H1 (cell line): ENCODE measurements around the gene HLA-DRB1. TPM values are rescaled to one million over a fixed set of nuclear protein-coding genes. Genes with fewer than 3 reads are reported as not detected.

Experiments
- CTCF ChIA-PET: fragments of 300-600 bp; sonication (Branson Sonifier 250); formaldehyde crosslinking; loops from one replicate; lab custom pipeline; 2021; ENCODE audit not compliant: partially characterized antibody; lab: Charles Lee
- POLR2A ChIA-PET: fragments of 300-600 bp; sonication (Branson Sonifier 250); formaldehyde crosslinking; loops from one replicate; lab custom pipeline; 2021; ENCODE audit warnings: inconsistent platforms; ENCODE audit not compliant: partially characterized antibody; lab: Charles Lee
- DNase-seq, 2 experiments: peaks; one replicate each; pipeline versions ENCODE4 v3.0.0 to v3.0.0-alpha.2; 2010 to 2022; ENCODE audit warnings: low spot score in 2 of 2, low read depth in 1 of 2, mixed read lengths in 1 of 2
- FAIRE-seq: peaks from 2 replicates; lab custom pipeline; 2011; peaks lifted over from hg19 to GRCh38; lab: Jason Lieb, UNC
- H2AFZ ChIP-seq: 2 replicates; pipeline ENCODE4 v1.8.1; 2012; ENCODE audit warnings: low read length, inconsistent platforms
- H2AK5ac ChIP-seq: 2 replicates; pipeline ENCODE4 v1.6.1; 2013; ENCODE audit warnings: low read depth, low read length
- H2BK120ac ChIP-seq: replicated peaks from 2 replicates; pipeline ENCODE3; 2013; ENCODE audit warnings: low read depth, low read length, inconsistent platforms
- H2BK12ac ChIP-seq: 2 replicates; pipeline ENCODE4 v1.6.1; 2013; ENCODE audit warnings: low read depth, low read length
- H2BK15ac ChIP-seq: 2 replicates; pipeline ENCODE4 v1.6.1; 2013; ENCODE audit warnings: low read length
- H2BK20ac ChIP-seq: 2 replicates; pipeline ENCODE4 v1.6.1; 2013; ENCODE audit warnings: low read length
- H2BK5ac ChIP-seq: 2 replicates; pipeline ENCODE4 v1.6.1; 2013; ENCODE audit warnings: low read depth, low read length
- H3K14ac ChIP-seq: 2 replicates; pipeline ENCODE4 v1.6.1; 2013; ENCODE audit warnings: inconsistent platforms; ENCODE audit not compliant: insufficient read length
- H3K18ac ChIP-seq: 2 replicates; pipeline ENCODE4 v1.6.1; 2013; ENCODE audit warnings: low read length; ENCODE audit errors: extremely low read depth
- H3K23ac ChIP-seq: 2 replicates; pipeline ENCODE4 v1.6.1; 2013; ENCODE audit warnings: inconsistent platforms; ENCODE audit not compliant: insufficient read length
- H3K23me2 ChIP-seq: 2 replicates; pipeline ENCODE4 v1.6.1; 2013; ENCODE audit warnings: low read depth, low read length
- H3K27ac ChIP-seq: 2 replicates; pipeline ENCODE4 v1.6.1; 2011; ENCODE audit warnings: low read depth, low read length, inconsistent platforms
- H3K27me3 ChIP-seq, 4 experiments: replicated peaks in 1 of 4; 1 replicate in 1 of 4; 2 replicates in 3 of 4; pipeline versions ENCODE4 v1.6.1 to v1.8.1; 2011 to 2013; ENCODE audit warnings: low read length in 3 of 4, mild to moderate bottlenecking in 3 of 4, inconsistent platforms in 2 of 4, mixed read lengths in 2 of 4, moderate library complexity in 1 of 4; ENCODE audit not compliant: control insufficient read depth in 3 of 4, insufficient read depth in 3 of 4; ENCODE audit errors: extremely low read depth in 1 of 4
- H3K36me3 ChIP-seq, 4 experiments: 2 replicates each; pipeline versions ENCODE4 v1.6.1 to v1.8.1; 2011 to 2013; ENCODE audit warnings: mild to moderate bottlenecking in 4 of 4, low read length in 3 of 4, moderate library complexity in 2 of 4, control low read depth in 1 of 4, inconsistent platforms in 1 of 4; ENCODE audit not compliant: insufficient read depth in 4 of 4, control insufficient read depth in 2 of 4
- H3K4ac ChIP-seq: replicated peaks from 2 replicates; pipeline ENCODE3; 2013; ENCODE audit warnings: low read length, low read depth, mixed read lengths, inconsistent platforms; ENCODE audit not compliant: insufficient read length
- H3K4me1 ChIP-seq, 4 experiments: replicated peaks in 1 of 4; 1 replicate in 1 of 4; 2 replicates in 3 of 4; pipeline versions ENCODE4 v1.6.1 to v1.8.1; 2011 to 2013; ENCODE audit warnings: low read length in 3 of 4, inconsistent platforms in 2 of 4, mixed read lengths in 1 of 4; ENCODE audit not compliant: insufficient read depth in 4 of 4, control insufficient read depth in 3 of 4
- H3K4me2 ChIP-seq, 2 experiments: 2 replicates each; pipeline versions ENCODE4 v1.6.1 to v1.8.1; 2011 to 2013; ENCODE audit warnings: low read depth in 2 of 2, low read length in 2 of 2, control low read depth in 1 of 2, inconsistent platforms in 1 of 2, mild to moderate bottlenecking in 1 of 2; ENCODE audit not compliant: insufficient read depth in 1 of 2
- H3K4me3 ChIP-seq, 4 experiments: fragments of 200-600, 300-600 bp in 1 of 4; sonication (generic), shearing (Covaris generic), sonication (Bioruptor Twin) in 1 of 4; 2 replicates each; pipeline versions ENCODE4 v1.5.1 to v1.8.1; 2011 to 2016; ENCODE audit warnings: low read length in 4 of 4, low read depth in 3 of 4, control low read depth in 2 of 4, inconsistent platforms in 2 of 4, mild to moderate bottlenecking in 2 of 4, mixed read lengths in 1 of 4, moderate library complexity in 1 of 4; ENCODE audit not compliant: insufficient read depth in 2 of 4; ENCODE audit errors: extremely low read depth in 1 of 4
- H3K56ac ChIP-seq: replicated peaks from 2 replicates; pipeline ENCODE3; 2013; ENCODE audit warnings: low read depth, mild to moderate bottlenecking, mixed read lengths, low read length, inconsistent platforms; ENCODE audit not compliant: insufficient read length
- H3K79me1 ChIP-seq: 2 replicates; pipeline ENCODE4 v1.6.1; 2013; ENCODE audit warnings: low read depth, low read length, control low read depth
- H3K79me2 ChIP-seq, 2 experiments: 2 replicates each; pipeline versions ENCODE4 v1.6.1 to v1.8.1; 2012 to 2013; ENCODE audit warnings: low read length in 2 of 2, mild to moderate bottlenecking in 2 of 2, inconsistent platforms in 1 of 2; ENCODE audit not compliant: insufficient read depth in 2 of 2, control insufficient read depth in 1 of 2
- H3K9ac ChIP-seq, 4 experiments: replicated peaks in 1 of 4; 1 replicate in 1 of 4; 2 replicates in 3 of 4; pipeline versions ENCODE4 v1.6.1 to v1.8.1; 2011 to 2013; ENCODE audit warnings: low read depth in 3 of 4, low read length in 3 of 4, control low read depth in 2 of 4, mild to moderate bottlenecking in 2 of 4, moderate library complexity in 2 of 4, inconsistent platforms in 1 of 4; ENCODE audit errors: extremely low read depth in 1 of 4
- H3K9me3 ChIP-seq, 2 experiments: 2 replicates each; pipeline versions ENCODE4 v1.6.1 to v1.8.1; 2012 to 2013; ENCODE audit warnings: mild to moderate bottlenecking in 2 of 2, moderate library complexity in 2 of 2, control low read depth in 1 of 2, inconsistent platforms in 1 of 2, low read depth in 1 of 2, low read length in 1 of 2, mixed read lengths in 1 of 2; ENCODE audit not compliant: insufficient read depth in 2 of 2
- H4K20me1 ChIP-seq, 2 experiments: replicated peaks in 1 of 2; 2 replicates each; pipeline versions ENCODE3 to v1.8.1; 2011 to 2013; ENCODE audit warnings: inconsistent platforms in 2 of 2, low read length in 2 of 2, mild to moderate bottlenecking in 1 of 2; ENCODE audit not compliant: insufficient read depth in 2 of 2, control insufficient read depth in 1 of 2
- H4K5ac ChIP-seq: 2 replicates; pipeline ENCODE4 v1.6.1; 2013; ENCODE audit warnings: low read length, low read depth, mixed read lengths, inconsistent platforms; ENCODE audit not compliant: insufficient read length
- H4K8ac ChIP-seq: 2 replicates; pipeline ENCODE4 v1.8.0; 2013; ENCODE audit warnings: mild to moderate bottlenecking, moderate library complexity, low read length, inconsistent platforms; ENCODE audit not compliant: insufficient read depth; ENCODE audit errors: extremely low read depth
- H4K91ac ChIP-seq: replicated peaks from 2 replicates; pipeline ENCODE3; 2013; ENCODE audit warnings: low read length, mixed read lengths, inconsistent platforms; ENCODE audit not compliant: insufficient read length
- BACH1 ChIP-seq: IDR thresholded peaks from 2 replicates; pipeline ENCODE4 v1.6.1; 2012; ENCODE audit warnings: low read length, improper control_type of control experiment
- EGR1 ChIP-seq: IDR thresholded peaks from 2 replicates; pipeline ENCODE4 v1.6.1; 2011; ENCODE audit warnings: low read depth, low read length, borderline replicate concordance
- FOSL1 ChIP-seq: IDR thresholded peaks from 2 replicates; pipeline ENCODE4 v1.6.1; 2011; ENCODE audit warnings: mild to moderate bottlenecking, low read depth, low read length, moderate library complexity; ENCODE audit not compliant: insufficient read depth
- GTF2F1 ChIP-seq: IDR thresholded peaks from 2 replicates; pipeline ENCODE4 v1.6.1; 2012; ENCODE audit warnings: low read depth, low read length, improper control_type of control experiment, borderline replicate concordance
- HDAC6 ChIP-seq: IDR thresholded peaks from one replicate; pipeline ENCODE4 v1.7.1; 2012; ENCODE audit warnings: low read depth, mild to moderate bottlenecking, inconsistent platforms, low read length, moderate library complexity
- KDM4A ChIP-seq: IDR thresholded peaks from one replicate; pipeline ENCODE4 v1.7.1; 2012; ENCODE audit warnings: low read depth, mild to moderate bottlenecking, moderate library complexity, low read length, inconsistent platforms; ENCODE audit not compliant: severe bottlenecking
- TBP ChIP-seq: IDR thresholded peaks from 2 replicates; pipeline ENCODE4 v1.6.1; 2011; ENCODE audit warnings: low read depth, low read length, improper control_type of control experiment
- WGBS, 2 experiments: shearing (Covaris generic) in 1 of 2; methylation state at CpG; one replicate each; pipeline versions ENCODE4 v1.1.6 to v1.1.7; 2013 to 2015; ENCODE audit warnings: low lambda C conversion rate in 2 of 2, mixed read lengths in 2 of 2, inconsistent platforms in 1 of 2, low coverage in 1 of 2, missing lambda C conversion rate in 1 of 2; ENCODE audit not compliant: insufficient replicate concordance in 2 of 2, insufficient coverage in 1 of 2, insufficient read length in 1 of 2; ENCODE audit errors: extremely low coverage in 1 of 2, missing lambda C conversion rate in 1 of 2; 5-methylcytosine and 5-hydroxymethylcytosine counted together
- polyA plus RNA-seq, 7 experiments: library from polyadenylated mRNA; depleted of rRNA in 3 of 7; stranded (reverse) in 5 of 7; unstranded in 2 of 7; fragments of >200 nt in 5 of 7; fragments of 200-250 nt in 2 of 7; gene quantifications; 1 replicate in 5 of 7; 2 replicates in 1 of 7; 4 replicates in 1 of 7; pipeline versions ENCODE4 v1.2.1 to v1.2.3, GENCODE V29; 2011 to 2013; ENCODE audit warnings: missing spikeins in 2 of 7, mixed read lengths in 2 of 7
- total RNA-seq: library from RNA; stranded (reverse); fragmentation: NEBNext Ultra II Directional; extraction: Animal tissue kit (Norgen Biotek cat#: 25700); gene quantifications from 2 replicates; pipeline ENCODE4 v1.2.1, GENCODE V29; 2021

Gene HLA-DRB1
- total and polyA plus RNA-seq, 2 of the 8 experiments (the other 6 are each of a cell fraction or from before 2014, with no cell fraction given) = 6.7 to 7.5 TPM

GRCh38 chr6:32568561-32568960 is 21.1 kb downstream of the HLA-DRB1 start:
- POLR2A ChIA-PET = no interaction called here
- Histone ChIP-seq H2BK120ac (no peak overlapping the region), H2BK12ac (no peak overlapping the region), H3K4me2 (no peak overlapping the region), H3K18ac (no peak overlapping the region), H3K9ac (no peak overlapping the region), H2BK5ac (no peak overlapping the region), H2AK5ac (no peak overlapping the region), H2BK15ac (no peak overlapping the region), H3K4ac (no peak overlapping the region), H4K5ac (no peak overlapping the region), H3K9me3 (no peaks in the 10 kb centered on the region), H4K91ac (no peak overlapping the region), H3K14ac (no peak overlapping the region), H3K56ac (no peak overlapping the region), H3K27ac (no peak overlapping the region), H3K79me2 (no peaks in the 10 kb centered on the region), H3K23ac (no peak overlapping the region), H4K20me1 (no peaks in the 10 kb centered on the region), H2AFZ (no peak overlapping the region), H3K27me3 (no peaks in the 10 kb centered on the region), H3K4me1 (no peaks in the 10 kb centered on the region), H4K8ac (no peak overlapping the region), H3K4me3 (no peak overlapping the region), H3K36me3 (no peaks in the 10 kb centered on the region), H2BK20ac (no peak overlapping the region), H3K79me1 (no peaks in the 10 kb centered on the region), H3K23me2 (no peaks in the 10 kb centered on the region)
- CTCF ChIA-PET = no interaction called here
- WGBS, 2 experiments = 49% methylated on average over 3 of the region's 6 CpGs; no CpG with 5 or more reads in 1 of the 2 experiments
- FAIRE-seq (no peak), DNase-seq (no peak)
- no peak for TF ChIP-seq GTF2F1
- TF ChIP-seq HDAC6 = no peak
- TF ChIP-seq BACH1 = no peak
- TF ChIP-seq EGR1 = no peak
- no peak for TF ChIP-seq TBP
- TF ChIP-seq KDM4A = no peak
- no peak for TF ChIP-seq FOSL1
